Measurements from ENCODE around the gene AIFM3. TPM values are rescaled to one million over a fixed set of nuclear protein-coding genes. Genes with fewer than 3 reads are reported as not detected.

AIFM3 gene
- total and polyA plus RNA-seq, 2 of the 4 experiments (the other 2 are of a cell fraction), result 0.09 to 0.18 TPM

GRCh38 chr22:21000987-21001600, 34.0 kb downstream of the AIFM3 start:
- H2AK9ac ChIP-seq (replicated peaks; ENCODE audit: low read depth, low read length, poor library complexity), result peak overlapping the region; percentile 100
- peak overlapping the region; percentile 77 for H3K56ac ChIP-seq (ENCODE audit: extremely low read depth, insufficient read depth, low read length)
- 0% methylated on average over 13 of the region's 26 CpGs; no CpG with 5 or more reads in 1 of the 2 experiments for WGBS, 2 experiments (ENCODE audit: extremely low coverage in 2 of 2, insufficient read length in 1 of 2)
- TF ChIP-seq, protein P1, sequence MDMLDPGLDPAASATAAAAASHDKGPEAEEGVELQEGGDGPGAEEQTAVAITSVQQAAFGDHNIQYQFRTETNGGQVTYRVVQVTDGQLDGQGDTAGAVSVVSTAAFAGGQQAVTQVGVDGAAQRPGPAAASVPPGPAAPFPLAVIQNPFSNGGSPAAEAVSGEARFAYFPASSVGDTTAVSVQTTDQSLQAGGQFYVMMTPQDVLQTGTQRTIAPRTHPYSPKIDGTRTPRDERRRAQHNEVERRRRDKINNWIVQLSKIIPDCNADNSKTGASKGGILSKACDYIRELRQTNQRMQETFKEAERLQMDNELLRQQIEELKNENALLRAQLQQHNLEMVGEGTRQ (IDR thresholded peaks at IDR 0.05; ENCODE audit: low read depth, low read length), result no peak
- TF ChIP-seq RAD21 (IDR thresholded peaks at IDR 0.05; ENCODE audit: low read length) (no peak), FOS (IDR thresholded peaks at IDR 0.05; ENCODE audit: low read depth, low read length) (no peak), CEBPB (IDR thresholded peaks at IDR 0.05; ENCODE audit: low read depth, low read length) (no peak), MXI1 (IDR thresholded peaks at IDR 0.05; ENCODE audit: borderline replicate concordance, low read depth, low read length) (no peak), POLR2A (IDR thresholded peaks at IDR 0.05; ENCODE audit: low read depth, low read length) (no peak), RCOR1 (IDR thresholded peaks at IDR 0.05; ENCODE audit: insufficient replicate concordance, low read length) (no peak), NFE2L2 (IDR thresholded peaks at IDR 0.05; ENCODE audit: low read depth, low read length) (no peak), BHLHE40 (IDR thresholded peaks at IDR 0.05; ENCODE audit: low read depth, low read length) (no peak), CHD1 (IDR thresholded peaks at IDR 0.05; ENCODE audit: low read depth, low read length) (no peak), MAFK (IDR thresholded peaks at IDR 0.05; ENCODE audit: low read depth, low read length) (no peak), MAZ (IDR thresholded peaks at IDR 0.05; ENCODE audit: borderline replicate concordance, low read depth, low read length) (no peak)
- TF ChIP-seq, protein P2, sequence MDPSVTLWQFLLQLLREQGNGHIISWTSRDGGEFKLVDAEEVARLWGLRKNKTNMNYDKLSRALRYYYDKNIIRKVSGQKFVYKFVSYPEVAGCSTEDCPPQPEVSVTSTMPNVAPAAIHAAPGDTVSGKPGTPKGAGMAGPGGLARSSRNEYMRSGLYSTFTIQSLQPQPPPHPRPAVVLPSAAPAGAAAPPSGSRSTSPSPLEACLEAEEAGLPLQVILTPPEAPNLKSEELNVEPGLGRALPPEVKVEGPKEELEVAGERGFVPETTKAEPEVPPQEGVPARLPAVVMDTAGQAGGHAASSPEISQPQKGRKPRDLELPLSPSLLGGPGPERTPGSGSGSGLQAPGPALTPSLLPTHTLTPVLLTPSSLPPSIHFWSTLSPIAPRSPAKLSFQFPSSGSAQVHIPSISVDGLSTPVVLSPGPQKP (IDR thresholded peaks at IDR 0.05; ENCODE audit: borderline replicate concordance, low read depth, low read length), result no peak
- H2BK15ac ChIP-seq (ENCODE audit: low read depth, low read length), result no peak overlapping the region
- peak overlapping the region; percentile 25; the same call in 1 of the 2 replicates for H3K18ac ChIP-seq (ENCODE audit: low read depth, low read length)
- no peaks in the 10 kb centered on the region for H3K27me3 ChIP-seq (ENCODE audit: control insufficient read depth, insufficient read depth, low read length)
- H3K4ac ChIP-seq (ENCODE audit: low read depth, low read length), result peak overlapping the region; percentile 90
- dilution Hi-C loops (cut with HindIII; ENCODE audit: low sequenced_read_pairs, unreplicated experiment), result no loop called here
- H4K5ac ChIP-seq (ENCODE audit: low read depth, low read length), result peak overlapping the region; percentile 93
- H2BK20ac ChIP-seq (ENCODE audit: low read depth, low read length), result peak overlapping the region; percentile 26; the same call in 1 of the 2 replicates
- intact Hi-C loops (cut with micrococcal nuclease), result no loop called here
- H3K4me3 ChIP-seq (ENCODE audit: insufficient read depth, low read depth, low read length), result peak overlapping the region; percentile 75
- peak overlapping the region; percentile 93 for H3K27ac ChIP-seq (ENCODE audit: insufficient read depth, low read length)
- H3K36me3 ChIP-seq (ENCODE audit: control insufficient read depth, insufficient read depth, low read length), result peaks cover 30% of the 10 kb centered on the region
- H2AK5ac ChIP-seq (ENCODE audit: low read depth, low read length), result peak overlapping the region; percentile 76
- peak overlapping the region; percentile 91 to 97 for H4K8ac ChIP-seq (ENCODE audit: low read depth in 2 of 2, low read length in 2 of 2)
- ChIA-PET CTCF (no interaction called here), POLR2A (ENCODE audit: unreplicated experiment) (no interaction called here)
- in situ Hi-C loops (cut with MboI; ENCODE audit: low sequenced_read_pairs), result no loop called here
- peak overlapping the region; percentile 76 for H3K9ac ChIP-seq (ENCODE audit: low read depth, low read length)
- H3K9me1 ChIP-seq (ENCODE audit: insufficient read depth, low read length), result peaks cover 13% of the 10 kb centered on the region; the same call in 1 of the 2 replicates
- H2BK120ac ChIP-seq (ENCODE audit: low read depth, low read length), result no peak overlapping the region; the same call in 1 of the 2 replicates
- peak overlapping the region; percentile 97 for H2AFZ ChIP-seq (replicated peaks; ENCODE audit: low read length, poor library complexity)
- H4K91ac ChIP-seq (ENCODE audit: insufficient read depth, low read depth, low read length), result peak overlapping the region; percentile 89
- peak overlapping the region; percentile 93 for H3K4me2 ChIP-seq (ENCODE audit: low read depth, low read length)
- ATAC-seq (ENCODE audit: low read depth), result peak; percentile 3
- H3K4me1 ChIP-seq (ENCODE audit: control insufficient read depth, insufficient read depth, low read length), result peaks cover 15% of the 10 kb centered on the region
- H4K20me1 ChIP-seq (ENCODE audit: insufficient read depth, low read length), result peaks cover 9% of the 10 kb centered on the region; the same call in 1 of the 2 replicates
- TSS peak; percentile 47 for BruUV-seq (replicated peaks)
- H3K14ac ChIP-seq (replicated peaks; ENCODE audit: low read depth, low read length), result peak overlapping the region; percentile 96
- H3K23ac ChIP-seq (ENCODE audit: low read depth, low read length), result peak overlapping the region; percentile 93
- peak overlapping the region; percentile 84 for H2BK5ac ChIP-seq (ENCODE audit: low read depth, low read length, poor library complexity, severe bottlenecking)
- peaks cover 19 to 49% of the 10 kb centered on the region in 2 experiments for H3K79me1 ChIP-seq (ENCODE audit: low read depth in 1 of 2, low read length in 2 of 2)
- H3K9me3 ChIP-seq (ENCODE audit: control insufficient read depth, insufficient read depth, low read length), result no peaks in the 10 kb centered on the region
- no peak for DNase-seq

Measured in IMR-90 (cell line).